T-helper 2 cell treated with Interferon-gamma antibody and Interleukin-4, amounts not matched to agents 100 ng/mL and 5 ng/mL, for 36 hours (primary cell): Measurements from ENCODE around the gene KHDRBS1. TPM values are rescaled to one million over a fixed set of nuclear protein-coding genes. Genes with fewer than 3 reads are reported as not detected.
"Not testable (repeated sequence)": the region's sequence is repeated elsewhere in the genome, so short reads cannot be mapped to it uniquely, and the experiment has no call there.

ENCODE experiments used
- intact Hi-C: fragments of 100-400 bp; cut with micrococcal nuclease; formaldehyde crosslinking; loops from one replicate; pipeline ENCODE4 v1.15.1; 2023
- total RNA-seq: library from RNA; stranded (reverse); gene quantifications from 2 replicates; pipeline ENCODE4 v1.2.3, GENCODE V29; 2022

KHDRBS1 gene
- total RNA-seq, 1 donor from 2014 or later = 160 TPM

DNA sequence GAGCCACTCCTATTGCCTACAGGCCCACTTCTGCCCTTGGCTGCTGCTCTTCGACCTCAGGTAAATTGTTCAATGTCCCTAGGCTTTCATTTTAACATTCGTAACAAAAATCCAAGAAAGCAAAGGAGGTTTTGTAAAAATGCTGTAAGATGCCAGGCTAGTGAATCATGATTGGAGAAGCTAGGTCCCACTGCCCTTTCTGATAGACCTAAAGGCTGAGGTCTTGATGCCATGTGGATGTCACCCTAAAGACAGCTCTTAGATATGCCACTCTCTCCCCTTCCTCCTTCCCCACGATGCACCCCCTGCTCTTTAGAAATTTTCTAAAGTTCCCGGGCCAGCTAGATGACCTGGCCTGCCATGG is 49.2 kb downstream of the KHDRBS1 start:
- intact Hi-C loops = loop anchor here (10.0 kb wide), 1 partner anchor 398 kb away; no protein-coding TSS in a partner anchor

DNA sequence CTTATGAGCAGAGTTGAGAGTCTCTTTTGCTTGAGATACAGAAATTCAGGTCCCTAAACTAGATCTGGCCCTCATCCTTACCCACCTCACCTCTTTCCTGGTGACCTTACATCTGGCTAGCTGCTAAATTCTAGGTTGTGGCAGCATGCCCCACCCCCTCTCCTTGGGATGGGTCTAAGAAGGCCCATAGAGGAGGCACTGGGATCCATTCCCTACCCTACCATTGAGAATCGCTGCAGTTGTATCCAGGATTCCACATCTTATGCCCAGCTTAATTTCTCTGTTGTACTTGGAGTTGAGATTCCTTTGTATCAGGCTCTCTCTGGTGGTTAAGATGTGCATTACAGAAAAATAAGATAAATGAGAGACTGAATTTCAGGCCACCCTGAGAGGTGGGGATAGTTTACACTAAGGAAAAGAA is 49.6 kb downstream of the KHDRBS1 start:
- intact Hi-C loops = loop anchor here (10.0 kb wide), 1 partner anchor 398 kb away; no protein-coding TSS in a partner anchor

DNA sequence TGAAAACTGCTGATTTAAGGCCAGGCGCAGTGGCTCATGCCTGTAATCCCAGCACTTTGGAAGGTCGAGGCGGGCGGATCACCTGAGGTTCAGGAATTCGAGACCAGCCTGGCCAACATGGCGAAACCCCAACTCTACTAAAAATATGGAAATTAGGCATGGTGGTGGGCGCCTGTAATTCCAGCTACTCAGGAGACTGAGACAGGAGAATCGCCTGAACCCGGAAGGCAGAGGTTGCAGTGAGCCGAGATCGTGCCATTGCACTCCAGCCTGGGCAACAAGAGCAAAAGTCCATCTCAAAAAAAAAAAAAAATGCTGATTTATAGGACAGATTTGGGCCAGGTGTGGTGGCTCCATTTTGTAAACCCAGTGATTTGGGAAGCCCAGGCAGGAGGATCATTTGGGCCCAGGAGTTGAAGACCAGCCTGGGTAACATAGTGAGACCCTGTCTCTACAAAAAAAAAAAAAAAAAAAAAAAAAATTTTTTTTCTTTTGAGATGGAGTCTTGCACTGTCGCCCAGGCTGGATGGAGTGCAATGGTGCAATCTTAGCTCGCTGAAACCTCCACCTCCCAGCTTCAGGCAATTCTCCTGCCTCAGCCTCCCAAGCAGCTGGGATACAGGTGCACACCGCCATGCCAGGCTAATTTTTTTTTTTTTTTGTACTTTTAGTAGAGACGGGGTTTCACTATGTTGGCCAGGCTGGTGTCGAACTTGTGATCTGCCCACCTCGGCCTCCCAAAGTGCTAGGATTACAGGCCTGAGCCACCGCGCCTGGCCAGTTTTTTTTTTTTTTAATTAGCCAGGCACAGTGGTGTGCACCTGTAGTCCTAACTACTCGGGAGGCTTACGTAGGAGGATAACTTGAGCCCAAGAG is 52.2 kb downstream of the KHDRBS1 start:
- intact Hi-C loops = loop anchor here (10.0 kb wide), 1 partner anchor 401 kb away; no protein-coding TSS in a partner anchor

DNA sequence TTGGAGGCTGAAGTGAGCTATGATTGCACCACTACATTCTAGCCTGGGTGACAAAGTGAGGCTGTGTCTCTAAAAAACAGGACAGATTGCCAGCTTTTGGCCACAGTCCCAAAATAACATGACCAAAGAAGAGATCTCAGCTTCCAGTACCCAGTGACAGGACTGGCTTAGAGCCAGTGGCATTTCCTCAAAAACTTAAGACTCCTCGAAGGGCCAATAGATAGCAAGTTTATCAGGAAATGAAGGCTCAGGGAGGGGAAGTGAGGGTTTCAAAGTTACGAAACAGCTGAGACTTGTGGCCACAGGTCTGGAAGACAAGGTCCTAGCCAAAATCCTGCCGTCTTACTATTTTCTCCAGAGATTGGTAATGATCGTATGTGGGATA is 52.8 kb downstream of the KHDRBS1 start:
- intact Hi-C loops = loop anchor here (10.0 kb wide), 1 partner anchor 402 kb away; no protein-coding TSS in a partner anchor

DNA sequence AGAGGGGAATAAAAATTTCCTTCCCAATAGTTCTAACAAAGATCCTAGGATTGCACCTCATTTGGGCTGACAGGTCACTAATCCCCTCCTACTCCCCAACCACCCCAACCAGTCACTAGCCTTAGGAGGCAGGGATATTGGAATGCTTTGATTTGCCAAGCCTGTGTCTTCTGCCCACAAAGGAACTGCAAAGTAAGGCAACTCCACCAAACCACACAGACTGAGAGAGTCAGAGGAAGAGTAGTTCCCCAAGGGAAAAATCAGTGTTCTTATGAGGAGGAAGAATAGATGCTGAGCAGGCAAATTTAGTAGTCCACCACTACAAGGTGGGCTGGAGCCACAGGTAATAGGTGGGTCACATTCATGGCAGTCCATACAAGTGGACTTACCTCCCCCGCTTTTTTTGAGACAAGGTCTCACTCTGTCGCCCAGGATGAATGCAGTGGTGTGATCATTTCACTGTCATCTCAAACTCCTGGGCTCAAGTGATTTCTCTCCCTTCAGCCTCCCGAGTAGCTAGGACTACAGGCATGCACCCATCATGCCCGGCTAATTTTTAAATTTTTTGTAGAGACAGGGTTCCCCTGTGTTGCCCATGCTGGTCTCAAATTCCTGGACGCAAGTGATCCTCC is 55.4 kb downstream of the KHDRBS1 start:
- intact Hi-C loops = loop anchor here (10.0 kb wide), 1 partner anchor 404 kb away; no protein-coding TSS in a partner anchor

DNA sequence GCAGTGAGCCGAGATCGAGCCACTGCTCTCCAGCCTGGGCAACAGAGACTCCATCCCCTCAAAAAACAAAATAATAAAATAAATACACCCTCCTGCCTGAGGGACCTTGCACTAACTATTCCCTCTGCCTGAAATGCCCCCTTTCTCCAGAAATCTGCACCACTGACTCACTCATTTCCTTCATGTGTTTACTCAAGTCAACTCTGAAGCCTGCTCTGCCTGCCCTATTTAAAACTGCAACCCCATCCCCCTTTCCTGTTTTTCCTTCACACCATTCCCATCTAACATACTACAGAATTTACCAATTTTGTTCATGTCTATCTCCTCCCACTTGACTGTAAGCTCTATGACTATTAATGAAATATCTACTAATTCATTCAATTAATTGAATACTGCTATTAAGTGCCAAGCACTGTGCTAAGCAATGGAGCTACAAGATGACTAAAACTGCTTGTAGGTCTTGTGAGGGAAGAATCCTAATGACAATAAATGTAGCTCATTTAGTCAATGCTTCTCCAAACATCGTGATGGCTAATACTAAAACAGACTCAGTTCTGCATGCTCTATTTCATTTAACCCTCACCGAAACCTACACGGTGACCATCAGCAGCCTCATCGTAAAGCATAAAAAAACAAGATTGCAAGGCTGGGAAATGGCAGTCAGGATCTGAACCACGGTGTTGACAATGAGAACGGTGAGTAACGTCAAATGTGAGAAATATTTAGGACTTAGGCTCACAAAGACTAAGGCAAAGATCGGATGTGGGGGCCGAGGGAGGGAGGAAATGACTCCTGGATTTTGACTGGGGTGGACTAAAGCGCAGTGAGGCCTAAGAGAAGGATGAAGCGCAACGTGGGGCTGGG is 58.3 kb downstream of the KHDRBS1 start:
- intact Hi-C loops = loop anchor here (1.0 to 2.0 kb wide), 6 partner anchors 36 to 745 kb away; partner anchors contain the start of genes CCDC28B, KHDRBS1, KPNA6 and PTP4A2

DNA sequence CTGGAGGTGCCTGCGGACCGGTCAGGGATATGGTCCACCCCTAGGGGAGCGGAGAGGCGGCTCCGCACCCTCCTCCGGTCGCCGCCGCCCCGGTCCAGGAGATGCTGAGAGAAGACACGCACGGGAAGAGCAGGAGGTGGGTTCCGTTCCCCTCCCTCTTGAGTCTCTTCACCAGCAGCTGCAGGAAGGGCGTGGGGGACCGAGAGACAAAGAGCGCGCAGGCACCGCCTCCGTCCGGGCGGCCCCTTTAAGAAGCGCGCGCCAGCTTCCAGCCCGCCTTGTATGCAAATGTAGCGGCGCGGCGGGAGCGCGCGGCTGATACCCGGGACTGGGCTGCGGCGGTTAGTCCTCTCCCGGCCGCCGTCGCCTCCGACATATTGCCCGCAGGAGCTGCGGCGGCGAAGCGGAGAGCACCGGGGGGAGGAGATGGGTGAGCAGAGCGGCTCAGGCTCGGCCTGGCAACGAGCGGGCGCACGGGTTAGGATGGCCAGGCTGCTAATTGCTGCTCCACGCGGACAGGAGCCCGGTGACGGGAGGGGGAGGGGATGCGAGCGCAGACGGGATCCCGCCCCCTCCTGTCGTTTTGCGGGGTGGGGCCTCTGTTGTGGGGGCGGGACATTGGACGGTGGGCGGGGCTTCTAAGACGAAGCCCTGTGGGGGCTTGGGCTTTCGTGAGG is 59.1 kb downstream of the KHDRBS1 start, which contains the start of gene TMEM39B:
TMEM39B (plus strand) TSS at position 318 of the 677 bp plus-strand sequence; CDS start at position 427, 109 bp downstream.
- intact Hi-C loops = loop anchor here (1.0 to 2.0 kb wide), 8 partner anchors 36 to 745 kb away; partner anchors contain the start of genes BSDC1, CCDC28B, KHDRBS1 and KPNA6

DNA sequence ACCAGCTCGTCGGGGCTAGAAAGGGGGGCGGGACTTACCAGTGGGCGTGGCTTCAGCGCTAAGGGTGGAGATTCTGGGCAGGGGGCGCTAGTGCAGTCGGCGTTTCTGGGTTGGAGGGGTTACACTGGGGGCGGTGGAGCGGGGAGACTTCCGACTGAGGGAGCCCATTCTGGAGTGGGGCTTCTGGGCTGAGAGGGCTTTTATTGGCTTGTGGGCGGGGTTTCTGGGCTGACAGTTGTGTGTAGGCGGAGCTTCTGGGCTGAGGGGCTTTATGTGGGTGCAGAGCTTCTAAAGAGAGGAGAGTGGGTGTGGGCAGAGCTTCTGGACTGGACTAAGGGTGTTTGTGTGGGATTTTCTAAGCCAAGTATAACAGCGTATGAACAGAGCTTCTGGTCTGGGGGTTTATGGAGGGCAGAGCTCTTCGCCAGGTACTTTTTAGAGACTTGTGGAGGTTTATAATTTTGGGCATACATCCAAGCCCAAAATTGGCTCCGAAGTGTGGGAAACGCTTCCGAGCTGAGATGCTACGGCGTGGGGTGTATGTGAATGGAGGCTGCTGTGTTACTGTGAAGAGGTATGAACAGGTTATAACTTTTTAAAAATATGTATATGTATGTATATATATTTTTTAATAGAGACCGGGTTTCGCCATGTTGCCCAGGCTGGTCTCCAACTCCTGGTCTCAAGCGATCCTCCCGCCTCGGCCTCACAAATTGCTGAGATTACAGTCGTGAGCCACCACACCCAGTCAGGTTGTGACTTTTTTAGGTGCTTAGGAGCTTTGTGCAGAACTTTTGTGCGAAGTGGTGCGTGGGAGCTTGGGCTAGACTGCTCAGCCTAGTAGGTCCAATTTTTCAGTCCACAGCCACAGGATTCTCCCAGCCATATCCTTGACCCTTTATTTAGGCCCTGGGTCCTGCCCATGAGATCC is 59.9 kb downstream of the KHDRBS1 start:
- intact Hi-C loops = loop anchor here (1.0 to 2.0 kb wide), 5 partner anchors 105 to 321 kb away; partner anchors contain the start of genes BSDC1, CCDC28B, PTP4A2 and TXLNA

DNA sequence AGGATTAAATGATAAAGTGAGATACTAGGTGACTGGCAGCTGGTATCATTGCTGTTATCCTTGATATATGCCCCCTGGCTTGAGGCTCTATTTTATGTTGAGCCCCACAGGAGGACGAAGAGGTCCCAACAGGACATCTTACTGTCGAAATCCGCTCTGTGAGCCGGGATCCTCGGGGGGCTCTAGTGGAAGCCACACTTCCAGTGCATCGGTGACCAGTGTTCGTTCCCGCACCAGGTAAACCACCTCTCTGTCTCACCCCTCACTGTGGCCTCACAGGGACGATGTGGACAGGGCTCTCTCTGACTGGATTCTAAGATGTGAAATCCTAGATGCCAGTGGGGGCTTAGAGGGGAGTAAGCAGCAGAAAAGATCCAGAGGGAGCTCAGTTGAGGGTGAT is 61.2 kb downstream of the KHDRBS1 start:
- intact Hi-C loops = no loop called here

DNA sequence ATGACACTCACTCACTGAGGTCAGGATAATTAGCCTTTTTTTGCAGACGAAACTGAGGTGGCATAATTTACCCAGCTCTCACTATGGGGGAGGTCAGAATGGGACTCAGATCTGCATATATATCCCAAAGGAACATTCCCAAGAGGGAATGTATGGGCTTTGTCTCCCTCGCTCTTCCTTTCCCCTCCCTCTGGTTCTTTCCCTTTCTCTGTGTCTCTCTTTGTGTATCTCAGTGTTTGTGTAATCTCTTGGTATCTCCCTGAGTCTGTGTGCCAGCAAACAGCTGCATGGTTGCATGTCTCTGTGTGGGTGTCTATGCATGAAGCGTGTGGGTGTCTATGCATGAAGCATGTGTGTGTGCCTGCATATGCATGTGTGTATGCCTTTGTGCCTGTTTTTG is 63.8 kb downstream of the KHDRBS1 start:
- intact Hi-C loops = no loop called here

DNA sequence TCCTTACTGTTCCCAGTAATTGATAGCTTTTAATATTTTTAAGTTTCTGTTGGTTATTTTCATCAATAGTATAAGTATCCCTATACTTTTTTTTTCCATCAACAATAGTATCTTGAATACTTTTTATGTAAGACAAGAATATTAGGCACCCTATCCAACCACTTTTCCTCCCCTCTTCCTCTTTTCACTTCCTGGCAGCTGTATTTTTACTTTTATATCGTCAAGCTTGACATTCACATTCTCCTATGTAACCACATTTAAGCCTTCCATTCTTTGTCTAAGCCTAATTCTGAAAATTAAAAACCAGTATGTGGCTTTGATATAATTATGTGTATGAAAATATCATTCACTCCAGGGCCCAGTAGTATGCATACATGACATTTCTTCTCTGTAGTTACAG is 68.4 kb downstream of the KHDRBS1 start:
- intact Hi-C loops = no loop called here

DNA sequence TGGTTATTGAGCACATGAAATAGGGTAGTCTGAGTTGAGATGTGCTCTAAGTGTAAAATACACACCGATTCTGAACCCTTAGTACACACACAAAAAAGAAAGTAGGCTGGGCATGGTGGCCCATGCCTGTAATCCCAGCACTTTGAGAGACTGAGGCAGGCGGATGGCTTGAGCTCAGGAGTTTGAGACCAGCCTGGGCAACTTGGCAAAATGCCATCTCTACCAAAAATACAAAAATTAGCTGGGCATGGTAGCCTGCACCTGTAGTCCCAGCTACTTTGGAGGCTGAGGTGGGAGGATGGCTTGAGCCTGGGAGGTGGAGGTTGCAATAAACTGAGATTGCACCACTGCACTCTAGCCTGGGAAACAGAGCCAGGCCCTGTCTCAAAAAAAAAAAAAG is 72.7 kb downstream of the KHDRBS1 start:
- intact Hi-C loops = not testable (repeated sequence)

DNA sequence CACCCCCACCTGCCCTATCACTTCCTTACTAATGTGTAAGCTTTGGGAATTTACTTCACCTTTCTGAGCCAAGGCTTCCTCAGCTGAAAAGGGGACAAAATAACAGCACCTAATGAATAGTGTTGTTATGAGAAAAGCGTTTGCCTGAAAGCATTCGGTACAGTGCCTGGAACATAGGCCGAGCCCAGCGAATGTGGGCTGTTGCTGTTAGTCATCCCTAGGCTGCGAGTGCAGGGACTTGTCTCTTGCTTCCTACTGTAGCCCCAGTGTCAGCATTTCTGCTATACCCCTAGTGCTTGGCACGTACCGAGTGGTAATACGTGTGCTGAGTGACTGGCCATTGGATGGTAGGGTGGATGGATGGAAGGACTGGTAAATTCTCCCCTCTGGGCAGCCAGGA is 77.5 kb downstream of the KHDRBS1 start:
- intact Hi-C loops = no loop called here

DNA sequence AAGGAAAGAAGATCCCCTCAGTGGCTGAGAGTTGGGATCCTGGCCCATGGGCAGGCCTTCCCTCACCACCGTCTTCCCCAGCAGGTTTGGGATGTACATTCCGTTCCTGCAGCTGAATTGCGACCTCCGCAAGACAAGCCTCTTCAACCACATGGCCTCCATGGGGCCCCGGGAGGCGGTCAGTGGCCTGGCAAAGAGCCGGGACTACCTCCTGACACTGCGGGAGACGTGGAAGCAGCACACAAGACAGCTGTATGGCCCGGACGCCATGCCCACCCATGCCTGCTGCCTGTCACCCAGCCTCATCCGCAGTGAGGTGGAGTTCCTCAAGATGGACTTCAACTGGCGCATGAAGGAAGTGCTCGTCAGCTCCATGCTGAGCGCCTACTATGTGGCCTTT is 77.9 kb downstream of the KHDRBS1 start:
- intact Hi-C loops = no loop called here

Other genes starting within 250 kb of the KHDRBS1 start
- gene ADGRB2, start 249.5 kb upstream of the KHDRBS1 start, total RNA-seq = 0.30 and 0.32 TPM in 2 replicates
- gene SPOCD1, start 197.8 kb upstream of the KHDRBS1 start, total RNA-seq = not detected in 2 replicates
- 540 and 560 TPM in 2 replicates for gene PTP4A2, start 75.5 kb upstream of the KHDRBS1 start, total RNA-seq
- 32.7 and 34.8 TPM in 2 replicates for gene TMEM39B, start 59.1 kb downstream of the KHDRBS1 start, total RNA-seq
- gene KPNA6, start 94.2 kb downstream of the KHDRBS1 start, total RNA-seq = 64.9 and 67.0 TPM in 2 replicates
- 79.4 and 79.8 TPM in 2 replicates for gene TXLNA, start 165.8 kb downstream of the KHDRBS1 start, total RNA-seq
- 34.3 and 35.5 TPM in 2 replicates for gene CCDC28B, start 186.7 kb downstream of the KHDRBS1 start, total RNA-seq
- 4.3 and 5.3 TPM in 2 replicates for gene IQCC, start 191.8 kb downstream of the KHDRBS1 start, total RNA-seq
- gene DCDC2B, start 195.2 kb downstream of the KHDRBS1 start, total RNA-seq = not detected in 2 replicates
- 13.7 and 17.5 TPM in 2 replicates for gene TMEM234, start 208.5 kb downstream of the KHDRBS1 start, total RNA-seq
- gene EIF3I, start 208.5 kb downstream of the KHDRBS1 start, total RNA-seq = 203 and 215 TPM in 2 replicates
- 0.34 and 0.52 TPM in 2 replicates for gene FAM167B, start 233.4 kb downstream of the KHDRBS1 start, total RNA-seq
- gene LCK, start 237.4 kb downstream of the KHDRBS1 start, total RNA-seq = 413 and 422 TPM in 2 replicates